Activated T-helper 2 cell treated with anti-CD3 and anti-CD28 coated beads, Interferon-gamma antibody, Interleukin-2, Interleukin-4, amounts not matched to agents 10 μg/mL and 5 μg/mL and 100 μg/mL, durations not matched to agents 14 hours and 24 hours and 36 hours (primary cell): ENCODE data around the gene METTL26. TPM values are rescaled to one million over a fixed set of nuclear protein-coding genes. Genes with fewer than 3 reads are reported as not detected.

Experiments
- DNase-seq: peaks from one replicate; pipeline ENCODE4 v3.0.0; 2021; ENCODE audit warnings: low spot score
- H3K27ac Mint-ChIP-seq: one replicate; pipeline ENCODE4 v1.8.0; 2021; ENCODE audit warnings: mixed read lengths
- H3K27me3 Mint-ChIP-seq: one replicate; pipeline ENCODE4 v1.8.0; 2021; ENCODE audit warnings: low read depth, mixed read lengths
- H3K36me3 Mint-ChIP-seq: one replicate; pipeline ENCODE4 v1.8.0; 2021; ENCODE audit warnings: low read depth, mixed read lengths
- H3K4me1 Mint-ChIP-seq: one replicate; pipeline ENCODE4 v1.8.0; 2021; ENCODE audit warnings: low read depth, mixed read lengths
- H3K4me3 Mint-ChIP-seq: one replicate; pipeline ENCODE4 v1.8.0; 2021; ENCODE audit warnings: low read depth, mild to moderate bottlenecking, moderate library complexity, mixed read lengths
- H3K9me3 Mint-ChIP-seq: one replicate; pipeline ENCODE4 v1.8.0; 2021; ENCODE audit warnings: mixed read lengths
- intact Hi-C: fragments of 100-400 bp; cut with micrococcal nuclease; formaldehyde crosslinking; loops from one replicate; pipeline ENCODE4 v1.15.1; 2023
- total RNA-seq: library from RNA; stranded (reverse); gene quantifications from 2 replicates; pipeline ENCODE4 v1.2.3, GENCODE V29; 2022

The METTL26 gene
- total RNA-seq, 1 donor from 2014 or later: 131 TPM

GRCh38 chr16:678858-679813, 43.0 kb upstream of the METTL26 start:
- Mint-ChIP-seq H3K4me3 (peak overlapping the region; percentile 70), H3K4me1 (peaks cover 12% of the 10 kb centered on the region), H3K9me3 (no peaks in the 10 kb centered on the region), H3K27ac (peak overlapping the region; percentile 26), H3K36me3 (peaks cover 25% of the 10 kb centered on the region), H3K27me3 (peaks cover 4% of the 10 kb centered on the region)
- DNase-seq: peak; percentile 54
- intact Hi-C loops: no loop called here

GRCh38 chr16:678209-678857, 42.2 kb upstream of the METTL26 start:
- intact Hi-C loops: no loop called here
- H3K4me3 Mint-ChIP-seq: no peak overlapping the region

GRCh38 chr16:677316-678190, 41.4 kb upstream of the METTL26 start:
- Mint-ChIP-seq H3K4me1 (peaks cover 11% of the 10 kb centered on the region), H3K36me3 (peaks cover 20% of the 10 kb centered on the region), H3K27me3 (peaks cover 4% of the 10 kb centered on the region), H3K9me3 (no peaks in the 10 kb centered on the region), H3K4me3 (no peak overlapping the region), H3K27ac (no peak overlapping the region)
- intact Hi-C loops: no loop called here
- no peak for DNase-seq

More at GRCh38 chr16:678209-678857, 42.2 kb upstream of the METTL26 start:
- Mint-ChIP-seq H3K4me1 (peaks cover 12% of the 10 kb centered on the region), H3K27ac (no peak overlapping the region), H3K36me3 (peaks cover 24% of the 10 kb centered on the region), H3K9me3 (no peaks in the 10 kb centered on the region), H3K27me3 (peaks cover 4% of the 10 kb centered on the region)
- DNase-seq: no peak

- DNase-seq: no peak
- peaks cover 14% of the 10 kb centered on the region for H3K36me3 Mint-ChIP-seq
- H3K27ac Mint-ChIP-seq: no peak overlapping the region
- peaks cover 4% of the 10 kb centered on the region for H3K27me3 Mint-ChIP-seq
- intact Hi-C loops: no loop called here
- peaks cover 8% of the 10 kb centered on the region for H3K4me1 Mint-ChIP-seq
- no peak overlapping the region for H3K4me3 Mint-ChIP-seq
- H3K9me3 Mint-ChIP-seq: no peaks in the 10 kb centered on the region
These were observed 40.8 kb upstream of the METTL26 start for GRCh38 chr16:676913-677312.

GRCh38 chr16:676565-676902, 40.4 kb upstream of the METTL26 start:
- Mint-ChIP-seq H3K27me3 (peaks cover 4% of the 10 kb centered on the region), H3K4me3 (no peak overlapping the region)

GRCh38 chr16:675884-676564, 39.9 kb upstream of the METTL26 start:
- intact Hi-C loops: no loop called here
- no peak for DNase-seq
- Mint-ChIP-seq H3K9me3 (no peaks in the 10 kb centered on the region), H3K36me3 (peaks cover 7% of the 10 kb centered on the region), H3K4me3 (no peak overlapping the region), H3K27ac (no peak overlapping the region), H3K27me3 (peaks cover 4% of the 10 kb centered on the region), H3K4me1 (peaks cover 4% of the 10 kb centered on the region)

More at GRCh38 chr16:676565-676902, 40.4 kb upstream of the METTL26 start:
- H3K4me1 Mint-ChIP-seq: peaks cover 8% of the 10 kb centered on the region
- intact Hi-C loops: no loop called here
- H3K36me3 Mint-ChIP-seq: peaks cover 10% of the 10 kb centered on the region
- H3K9me3 Mint-ChIP-seq: no peaks in the 10 kb centered on the region
- H3K27ac Mint-ChIP-seq: no peak overlapping the region
- no peak for DNase-seq

GRCh38 chr16:674968-675883, 39.1 kb upstream of the METTL26 start, which contains the start of gene RHBDL1:
TSS of gene RHBDL1 (plus strand) at chr16:675671. CDS start at chr16:675791, 120 bp downstream.
- intact Hi-C loops: no loop called here
- peaks cover 4% of the 10 kb centered on the region for H3K27me3 Mint-ChIP-seq
- H3K36me3 Mint-ChIP-seq: peaks cover 7% of the 10 kb centered on the region
- peaks cover 3% of the 10 kb centered on the region for H3K4me1 Mint-ChIP-seq
- peak within 1 kb of the TSS; percentile 21 for H3K4me3 Mint-ChIP-seq
- no peaks in the 10 kb centered on the region for H3K9me3 Mint-ChIP-seq
- no peak for DNase-seq
- no peak within 1 kb of the TSS for H3K27ac Mint-ChIP-seq

- DNase-seq: no peak
- Mint-ChIP-seq H3K27me3 (peaks cover 4% of the 10 kb centered on the region), H3K27ac (no peak overlapping the region), H3K4me3 (no peak overlapping the region), H3K9me3 (no peaks in the 10 kb centered on the region), H3K4me1 (peaks cover 3% of the 10 kb centered on the region), H3K36me3 (peaks cover 10% of the 10 kb centered on the region)
- intact Hi-C loops: no loop called here
These were observed 38.2 kb upstream of the METTL26 start for GRCh38 chr16:674214-674881.

GRCh38 chr16:673399-673991, 37.4 kb upstream of the METTL26 start:
- Mint-ChIP-seq H3K9me3 (no peaks in the 10 kb centered on the region), H3K27ac (no peak overlapping the region), H3K36me3 (peaks cover 10% of the 10 kb centered on the region)

GRCh38 chr16:672851-673250, 36.7 kb upstream of the METTL26 start:
- no peaks in the 10 kb centered on the region for H3K4me1 Mint-ChIP-seq
- no peak overlapping the region for H3K27ac Mint-ChIP-seq
- no peak for DNase-seq
- H3K27me3 Mint-ChIP-seq: peaks cover 4% of the 10 kb centered on the region
- intact Hi-C loops: no loop called here
- no peak overlapping the region for H3K4me3 Mint-ChIP-seq
- H3K36me3 Mint-ChIP-seq: peaks cover 10% of the 10 kb centered on the region
- H3K9me3 Mint-ChIP-seq: no peaks in the 10 kb centered on the region

More at GRCh38 chr16:673399-673991, 37.4 kb upstream of the METTL26 start:
- peaks cover 4% of the 10 kb centered on the region for H3K27me3 Mint-ChIP-seq
- no peak for DNase-seq
- no peaks in the 10 kb centered on the region for H3K4me1 Mint-ChIP-seq
- intact Hi-C loops: no loop called here
- no peak overlapping the region for H3K4me3 Mint-ChIP-seq

GRCh38 chr16:672371-672770, 36.3 kb upstream of the METTL26 start:
- Mint-ChIP-seq H3K27me3 (peaks cover 4% of the 10 kb centered on the region), H3K4me1 (peaks cover 4% of the 10 kb centered on the region), H3K27ac (no peak overlapping the region), H3K9me3 (no peaks in the 10 kb centered on the region), H3K4me3 (no peak overlapping the region), H3K36me3 (peaks cover 10% of the 10 kb centered on the region)
- DNase-seq: no peak
- intact Hi-C loops: no loop called here
